Thoracic aorta (tissue), 2 donors: ENCODE data around the gene ARAP2. TPM values are rescaled to one million over a fixed set of nuclear protein-coding genes. Genes with fewer than 3 reads are reported as not detected.

Experiments
- ATAC-seq: fragments of 150-250 bp; one replicate; pipeline ENCODE4 v1.8.0; 2017; ENCODE audit warnings: low read depth; ENCODE audit not compliant: insufficient number of reproducible peaks, low FRiP score
- DNase-seq: peaks from one replicate; pipeline ENCODE4 v3.0.0-alpha.2; 2020; ENCODE audit warnings: low spot score
- H3K27ac ChIP-seq, 2 donors: fragments of 200-600 bp; sonication (generic); 1 replicate in 1 of 2; 2 replicates in 1 of 2; pipeline ENCODE4 v1.5.1; 2016; ENCODE audit warnings: mild to moderate bottlenecking in 2 of 2, moderate library complexity in 2 of 2
- H3K27me3 ChIP-seq: fragments of 200-600 bp; sonication (generic); replicated peaks from 2 replicates; pipeline ENCODE4 v1.6.0; 2016; ENCODE audit warnings: mild to moderate bottlenecking; ENCODE audit not compliant: insufficient read depth
- H3K36me3 ChIP-seq: fragments of 200-600 bp; sonication (generic); one replicate; pipeline ENCODE4 v1.5.1; 2016
- H3K4me1 ChIP-seq, 2 donors: fragments of 200-600 bp; sonication (generic); 1 replicate in 1 of 2; 2 replicates in 1 of 2; pipeline versions ENCODE4 v1.5.1 to v1.6.0; 2016; ENCODE audit warnings: low read depth in 2 of 2, mild to moderate bottlenecking in 1 of 2; ENCODE audit not compliant: control insufficient read depth in 1 of 2
- H3K4me3 ChIP-seq: fragments of 200-600 bp; sonication (generic); 2 replicates; pipeline ENCODE4 v1.5.1; 2016; ENCODE audit warnings: mild to moderate bottlenecking
- H3K9me3 ChIP-seq: fragments of 200-600 bp; sonication (generic); 2 replicates; pipeline ENCODE4 v1.5.1; 2016
- total RNA-seq, 2 donors: library from RNA; depleted of rRNA; stranded (reverse); fragments of >200 nt; gene quantifications; one replicate each; pipeline versions ENCODE4 v1.1.0 to v1.2.3, GENCODE V29; 2016
- TF ChIP-seq, protein P1 (sequence below): fragments of 200-600 bp; sonication (generic); IDR thresholded peaks from one replicate; pipeline ENCODE4 v1.5.1; 2019; ENCODE audit warnings: antibody characterized with exemption

The ARAP2 gene
- total RNA-seq, 2 donors from 2014 or later = 8.3 to 25.3 TPM

GRCh38 chr4:36198068-36198808 is 46.1 kb downstream of the ARAP2 start:
- H3K27me3 ChIP-seq = no peaks in the 10 kb centered on the region
- no peak overlapping the region for H3K4me3 ChIP-seq
- no peaks in the 10 kb centered on the region for H3K4me1 ChIP-seq
- DNase-seq (no peak), ATAC-seq (no peak)
- no peak overlapping the region for H3K27ac ChIP-seq
- TF ChIP-seq, protein P1, sequence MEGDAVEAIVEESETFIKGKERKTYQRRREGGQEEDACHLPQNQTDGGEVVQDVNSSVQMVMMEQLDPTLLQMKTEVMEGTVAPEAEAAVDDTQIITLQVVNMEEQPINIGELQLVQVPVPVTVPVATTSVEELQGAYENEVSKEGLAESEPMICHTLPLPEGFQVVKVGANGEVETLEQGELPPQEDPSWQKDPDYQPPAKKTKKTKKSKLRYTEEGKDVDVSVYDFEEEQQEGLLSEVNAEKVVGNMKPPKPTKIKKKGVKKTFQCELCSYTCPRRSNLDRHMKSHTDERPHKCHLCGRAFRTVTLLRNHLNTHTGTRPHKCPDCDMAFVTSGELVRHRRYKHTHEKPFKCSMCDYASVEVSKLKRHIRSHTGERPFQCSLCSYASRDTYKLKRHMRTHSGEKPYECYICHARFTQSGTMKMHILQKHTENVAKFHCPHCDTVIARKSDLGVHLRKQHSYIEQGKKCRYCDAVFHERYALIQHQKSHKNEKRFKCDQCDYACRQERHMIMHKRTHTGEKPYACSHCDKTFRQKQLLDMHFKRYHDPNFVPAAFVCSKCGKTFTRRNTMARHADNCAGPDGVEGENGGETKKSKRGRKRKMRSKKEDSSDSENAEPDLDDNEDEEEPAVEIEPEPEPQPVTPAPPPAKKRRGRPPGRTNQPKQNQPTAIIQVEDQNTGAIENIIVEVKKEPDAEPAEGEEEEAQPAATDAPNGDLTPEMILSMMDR = no peak
- no peaks in the 10 kb centered on the region for H3K9me3 ChIP-seq
- no peaks in the 10 kb centered on the region for H3K36me3 ChIP-seq

DNA sequence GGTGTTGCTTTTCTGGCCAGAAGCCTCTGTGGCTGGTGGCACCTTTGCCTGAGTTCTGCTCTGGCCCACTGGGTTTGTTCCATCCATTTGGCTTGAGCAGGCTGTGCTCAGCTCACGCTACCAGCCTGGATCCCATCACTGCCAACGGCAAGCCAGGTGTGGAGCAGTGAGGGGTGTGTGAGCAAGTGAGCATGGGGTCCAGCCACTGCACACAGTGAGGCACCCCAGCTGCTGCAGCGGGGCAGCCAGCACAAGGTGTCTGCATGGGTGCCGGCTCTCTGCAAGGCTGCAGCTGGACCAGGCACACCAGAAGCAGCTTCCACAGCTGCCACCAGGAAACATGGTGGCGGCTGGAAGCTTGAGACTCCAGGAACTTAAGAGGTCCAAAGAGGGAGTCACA is 46.8 kb downstream of the ARAP2 start:
- DNase-seq (no peak), ATAC-seq (no peak)
- TF ChIP-seq, protein P1 = no peak
- Histone ChIP-seq H3K36me3 (no peaks in the 10 kb centered on the region), H3K4me3 (no peak overlapping the region), H3K9me3 (no peaks in the 10 kb centered on the region), H3K27me3 (no peaks in the 10 kb centered on the region), H3K4me1 (no peaks in the 10 kb centered on the region), H3K27ac (no peak overlapping the region)

- ATAC-seq = no peak
- H3K27ac ChIP-seq = no peak overlapping the region
- H3K27me3 ChIP-seq = no peaks in the 10 kb centered on the region
- no peaks in the 10 kb centered on the region for H3K36me3 ChIP-seq
- no peaks in the 10 kb centered on the region for H3K4me1 ChIP-seq
- TF ChIP-seq, protein P1 = no peak
- H3K9me3 ChIP-seq = no peaks in the 10 kb centered on the region
- H3K4me3 ChIP-seq = no peak overlapping the region
- DNase-seq = no peak
These were observed 48.0 kb downstream of the ARAP2 start for GRCh38 chr4:36196145-36196913.

DNA sequence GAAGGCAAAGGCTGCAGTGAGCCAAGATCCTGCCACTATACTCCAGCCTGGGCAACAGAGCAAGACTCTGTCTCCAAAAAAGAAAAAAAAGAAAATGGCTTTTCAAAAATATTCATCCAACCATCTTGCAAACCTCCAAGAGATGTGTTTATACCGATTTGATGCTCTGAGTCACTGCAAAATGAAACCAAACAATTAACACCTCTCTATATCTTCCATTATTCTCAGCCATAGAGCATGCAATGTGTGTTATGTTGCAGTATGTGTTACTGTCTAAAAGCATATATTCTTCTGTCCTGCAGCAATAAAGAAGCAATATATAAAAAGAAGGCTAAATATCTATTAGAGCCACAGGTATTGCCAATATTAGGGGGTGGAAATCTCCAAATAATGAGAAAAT is 51.4 kb downstream of the ARAP2 start:
- H3K36me3 ChIP-seq = no peaks in the 10 kb centered on the region
- ATAC-seq = no peak

More for the DNA sequence above, 51.4 kb downstream of the ARAP2 start:
- no peaks in the 10 kb centered on the region for H3K4me1 ChIP-seq
- no peaks in the 10 kb centered on the region for H3K27me3 ChIP-seq
- no peak for DNase-seq
- H3K9me3 ChIP-seq = no peaks in the 10 kb centered on the region
- no peak overlapping the region for H3K27ac ChIP-seq
- TF ChIP-seq, protein P1 = no peak
- no peak overlapping the region for H3K4me3 ChIP-seq
